ENCODE measurements around the gene NDC1. TPM values are rescaled to one million over a fixed set of nuclear protein-coding genes. Genes with fewer than 3 reads are reported as not detected.

Gene NDC1
- polyA plus RNA-seq, 1 experiment, result 19.0 TPM

Small RNAs within 50 kb of the gene (small RNA-seq; reads per million reads assigned to genes)
- gene AL049745.1 (ENCODE audit: insufficient read length, low read depth), result not detected
- gene RF00418 (ENCODE audit: insufficient read length, low read depth), result 0.81 reads per million

Other genes with a start within 250 kb of the NDC1 start
- 0.77 and 1.3 TPM in 2 replicates for gene GLIS1, start 99.1 kb downstream of the NDC1 start, polyA plus RNA-seq (2011; rRNA removed)
- 48.5 and 52.4 TPM in 2 replicates for gene YIPF1, start 51.5 kb upstream of the NDC1 start, polyA plus RNA-seq (2011; rRNA removed)
- gene DIO1, start 55.9 kb upstream of the NDC1 start, polyA plus RNA-seq (2011; rRNA removed), result not detected in 2 replicates
- 41.9 and 54.2 TPM in 2 replicates for gene IFT25, start 107.4 kb upstream of the NDC1 start, polyA plus RNA-seq (2011; rRNA removed)
- gene LRRC42, start 108.1 kb upstream of the NDC1 start, polyA plus RNA-seq (2011; rRNA removed), result 44.5 and 51.4 TPM in 2 replicates
- gene LDLRAD1, start 179.9 kb upstream of the NDC1 start, polyA plus RNA-seq (2011; rRNA removed), result not detected in 2 replicates
- 535 and 636 TPM in 2 replicates for gene TMEM59, start 214.9 kb upstream of the NDC1 start, polyA plus RNA-seq (2011; rRNA removed)
- gene TCEANC2, start 215.3 kb upstream of the NDC1 start, polyA plus RNA-seq (2011; rRNA removed), result 3.6 and 4.3 TPM in 2 replicates

Data from AG04450 (cell line).